Prostate gland (tissue), 2 donors: ENCODE results near the gene PRR5.

Source experiments
- CTCF ChIP-seq, 4 experiments: fragments of 200-600 bp in 2 of 4; fragments of 450-650 bp in 2 of 4; sonication (generic) in 2 of 4; IDR thresholded peaks; 1 replicate in 3 of 4; 2 replicates in 1 of 4; pipeline ENCODE4 v1.5.1; 2016 to 2019; ENCODE audit warnings: antibody characterized with exemption in 4 of 4, mild to moderate bottlenecking in 2 of 4, moderate library complexity in 2 of 4
- POLR2A ChIP-seq: fragments of 450-650 bp; IDR thresholded peaks from one replicate; pipeline ENCODE4 v1.6.1; 2016; ENCODE audit warnings: antibody characterized with exemption, mild to moderate bottlenecking

GRCh38 chr22:44707752-44708151 is 5.7 kb downstream of the PRR5 start:
- no peak for TF ChIP-seq CTCF (IDR thresholded peaks at IDR 0.05)
- TF ChIP-seq POLR2A: no peak
